Measurements from ENCODE around the gene HTR3C. TPM values are rescaled to one million over a fixed set of nuclear protein-coding genes. Genes with fewer than 3 reads are reported as not detected.

The HTR3C gene
- total and polyA plus RNA-seq, 7 donors = 0.19 to 0.60 TPM; not detected in 5

GRCh38 chr3:184045995-184046394 is 6.9 kb upstream of the HTR3C start:
- intact Hi-C loops (cut with DNase I) = no loop called here
- H3K27me3 ChIP-seq = no peaks in the 10 kb centered on the region
- H3K36me3 ChIP-seq = no peaks in the 10 kb centered on the region
- no peak overlapping the region for H3K27ac ChIP-seq
- no peak overlapping the region for H3K4me3 ChIP-seq
- no peaks in the 10 kb centered on the region for H3K9me3 ChIP-seq
- H3K4me1 ChIP-seq = no peaks in the 10 kb centered on the region
- no peak for DNase-seq
- WGBS, 2 donors = 92 to 93% methylated on average over 5 of the region's 5 CpGs
- no peak for TF ChIP-seq CTCF (IDR thresholded peaks at IDR 0.05)
- no peak for TF ChIP-seq POLR2AphosphoS5 (IDR thresholded peaks at IDR 0.05)
- TF ChIP-seq EP300 (IDR thresholded peaks at IDR 0.05) = no peak
- no peak for TF ChIP-seq POLR2A (IDR thresholded peaks at IDR 0.05)

- Histone ChIP-seq H3K4me1 (no peaks in the 10 kb centered on the region), H3K4me3 (no peak overlapping the region), H3K36me3 (no peaks in the 10 kb centered on the region), H3K27ac (no peak overlapping the region), H3K9me3 (no peaks in the 10 kb centered on the region), H3K27me3 (no peaks in the 10 kb centered on the region)
- intact Hi-C loops (cut with DNase I) = no loop called here
- TF ChIP-seq CTCF (IDR thresholded peaks at IDR 0.05) (no peak), POLR2A (IDR thresholded peaks at IDR 0.05) (no peak), EP300 (IDR thresholded peaks at IDR 0.05) (no peak), POLR2AphosphoS5 (IDR thresholded peaks at IDR 0.05) (no peak)
- DNase-seq = no peak
- 77 to 81% methylated on average over 7 of the region's 7 CpGs for WGBS, 2 donors
Measured at GRCh38 chr3:184050217-184050847, 2.5 kb upstream of the HTR3C start.

- TF ChIP-seq POLR2AphosphoS5 (IDR thresholded peaks at IDR 0.05) (no peak), POLR2A (IDR thresholded peaks at IDR 0.05) (no peak), EP300 (IDR thresholded peaks at IDR 0.05) (no peak), CTCF (IDR thresholded peaks at IDR 0.05) (no peak)
- H3K36me3 ChIP-seq = no peaks in the 10 kb centered on the region
- H3K4me1 ChIP-seq = no peaks in the 10 kb centered on the region
- H3K27me3 ChIP-seq = no peaks in the 10 kb centered on the region
- no peak for DNase-seq
- intact Hi-C loops (cut with DNase I) = no loop called here
- no peak overlapping the region for H3K4me3 ChIP-seq
- H3K27ac ChIP-seq = no peak overlapping the region
- WGBS, 2 donors = 75 to 76% methylated on average over 9 of the region's 9 CpGs
- no peaks in the 10 kb centered on the region for H3K9me3 ChIP-seq
Measured at GRCh38 chr3:184058029-184058428, 5.2 kb downstream of the HTR3C start.

- Histone ChIP-seq H3K4me1 (no peaks in the 10 kb centered on the region), H3K27me3 (no peaks in the 10 kb centered on the region), H3K36me3 (no peaks in the 10 kb centered on the region), H3K9me3 (no peaks in the 10 kb centered on the region), H3K4me3 (no peak overlapping the region), H3K27ac (no peak overlapping the region)
- intact Hi-C loops (cut with DNase I) = no loop called here
- DNase-seq = no peak
- TF ChIP-seq POLR2AphosphoS5 (IDR thresholded peaks at IDR 0.05) (no peak), POLR2A (IDR thresholded peaks at IDR 0.05) (no peak), CTCF (IDR thresholded peaks at IDR 0.05) (no peak), EP300 (IDR thresholded peaks at IDR 0.05) (no peak)
- WGBS, 2 donors = 58 to 65% methylated on average over 7 of the region's 7 CpGs
Measured at GRCh38 chr3:184059424-184059823, 6.6 kb downstream of the HTR3C start.

GRCh38 chr3:184062637-184063036 is 9.8 kb downstream of the HTR3C start:
- H3K4me1 ChIP-seq = no peaks in the 10 kb centered on the region
- intact Hi-C loops (cut with DNase I) = no loop called here
- no peak overlapping the region for H3K27ac ChIP-seq
- H3K9me3 ChIP-seq = no peaks in the 10 kb centered on the region
- no peak overlapping the region for H3K4me3 ChIP-seq
- H3K27me3 ChIP-seq = no peaks in the 10 kb centered on the region
- TF ChIP-seq EP300 (IDR thresholded peaks at IDR 0.05) (no peak), POLR2AphosphoS5 (IDR thresholded peaks at IDR 0.05) (no peak), CTCF (IDR thresholded peaks at IDR 0.05) (no peak)
- no peak for DNase-seq
- H3K36me3 ChIP-seq = no peaks in the 10 kb centered on the region
